HepG2 (cell line): ENCODE measurements around the gene ISOC2. TPM values are rescaled to one million over a fixed set of nuclear protein-coding genes. Genes with fewer than 3 reads are reported as not detected.

Experiments used
- AHR ChIP-seq: IDR thresholded peaks from 2 replicates; pipeline ENCODE4 v1.6.1; 2018; ENCODE audit warnings: missing genetic modification reagents, missing compliant biosample characterization
- ATF4 ChIP-seq, 2 experiments: fragments of 450-650 bp in 1 of 2; sonication (generic) in 1 of 2; formaldehyde crosslinking; IDR thresholded peaks; 2 replicates each; pipeline versions ENCODE4 v1.5.0 to v1.8.0; 2020 to 2022; ENCODE audit warnings: mild to moderate bottlenecking in 1 of 2, missing genetic modification reagents in 1 of 2
- BORCS8-MEF2B ChIP-seq: sonication (generic); formaldehyde crosslinking; IDR thresholded peaks from 2 replicates; pipeline ENCODE4 v1.8.0; 2022; ENCODE audit warnings: mild to moderate bottlenecking, missing genetic modification reagents
- GMEB1 ChIP-seq: sonication (generic); formaldehyde crosslinking; IDR thresholded peaks from 2 replicates; pipeline ENCODE4 v1.5.1; 2020; ENCODE audit warnings: missing genetic modification reagents, mild to moderate bottlenecking, borderline replicate concordance
- KAT8 ChIP-seq: IDR thresholded peaks from 2 replicates; pipeline ENCODE4 v1.6.1; 2016; ENCODE audit warnings: missing genetic modification reagents, missing compliant biosample characterization
- KDM2A ChIP-seq: sonication (generic); formaldehyde crosslinking; IDR thresholded peaks from 2 replicates; pipeline ENCODE4 v1.4.0; 2020; ENCODE audit warnings: low read depth, missing genetic modification reagents, borderline replicate concordance
- MED1 ChIP-seq: sonication (generic); formaldehyde crosslinking; IDR thresholded peaks from 2 replicates; pipeline ENCODE4 v1.4.0; 2020; ENCODE audit warnings: missing genetic modification reagents
- RORA ChIP-seq: sonication (generic); formaldehyde crosslinking; IDR thresholded peaks from 2 replicates; pipeline ENCODE4 v1.5.0; 2020; ENCODE audit warnings: mild to moderate bottlenecking, missing genetic modification reagents, moderate library complexity
- RXRA ChIP-seq: sonication (generic); formaldehyde crosslinking; IDR thresholded peaks from 2 replicates; pipeline ENCODE4 v1.5.1; 2020; ENCODE audit warnings: missing genetic modification reagents
- SMC3 ChIP-seq: IDR thresholded peaks from 2 replicates; pipeline ENCODE4 v1.6.1; 2011; ENCODE audit warnings: low read length, improper control_type of control experiment
- TFE3 ChIP-seq: IDR thresholded peaks from 2 replicates; pipeline ENCODE4 v1.6.1; 2016
- USF2 ChIP-seq, 2 experiments: sonication (generic) in 1 of 2; formaldehyde crosslinking in 1 of 2; IDR thresholded peaks; 2 replicates each; pipeline versions ENCODE4 v1.5.1 to v1.6.1; 2011 to 2020; ENCODE audit warnings: borderline replicate concordance in 1 of 2, low read depth in 1 of 2, low read length in 1 of 2, mild to moderate bottlenecking in 1 of 2, missing genetic modification reagents in 1 of 2, moderate library complexity in 1 of 2
- ZFX ChIP-seq: sonication (generic); formaldehyde crosslinking; IDR thresholded peaks from 2 replicates; pipeline ENCODE4 v1.4.0; 2020; ENCODE audit warnings: mild to moderate bottlenecking, low read depth, missing genetic modification reagents, moderate library complexity
- ZNF205 ChIP-seq: IDR thresholded peaks from 2 replicates; pipeline ENCODE4 v1.6.1; 2018; ENCODE audit warnings: missing biosample characterization, missing genetic modification reagents
- ZNF414 ChIP-seq: sonication (generic); formaldehyde crosslinking; IDR thresholded peaks from 2 replicates; pipeline ENCODE4 v1.5.0; 2020; ENCODE audit warnings: missing genetic modification reagents
- ZNF460 ChIP-seq: sonication (generic); formaldehyde crosslinking; IDR thresholded peaks from 2 replicates; pipeline ENCODE4 v1.5.1; 2020; ENCODE audit warnings: missing genetic modification reagents, mild to moderate bottlenecking, borderline replicate concordance
- ZNF605 ChIP-seq: sonication (generic); formaldehyde crosslinking; IDR thresholded peaks from 2 replicates; pipeline ENCODE4 v1.8.0; 2022; ENCODE audit warnings: mild to moderate bottlenecking, missing genetic modification reagents
- ZNF781 ChIP-seq: sonication (generic); formaldehyde crosslinking; IDR thresholded peaks from 2 replicates; pipeline ENCODE4 v1.5.1; 2020; ENCODE audit warnings: borderline replicate concordance, mild to moderate bottlenecking, missing genetic modification reagents; ENCODE audit errors: not compliant biosample characterization
- ZNF83 ChIP-seq: sonication (generic); formaldehyde crosslinking; IDR thresholded peaks from 2 replicates; pipeline ENCODE4 v1.4.0; 2020; ENCODE audit warnings: missing genetic modification reagents, mild to moderate bottlenecking, borderline replicate concordance
- ZNF878 ChIP-seq: sonication (generic); formaldehyde crosslinking; IDR thresholded peaks from 2 replicates; pipeline ENCODE4 v1.8.1; 2023; ENCODE audit warnings: mild to moderate bottlenecking, missing genetic modification reagents, moderate library complexity
- polyA plus RNA-seq, 8 experiments: library from polyadenylated mRNA; depleted of rRNA in 3 of 8; stranded (reverse) in 7 of 8; unstranded in 1 of 8; fragments of >200 nt; fragmentation: Illumina TruSeq in 4 of 8; extraction: Trizol in 4 of 8; gene quantifications; 2 replicates each; pipeline versions ENCODE4 v1.2.1 to v1.2.3, GENCODE V29; 2011 to 2016; ENCODE audit warnings: low read depth in 4 of 8, missing spikeins in 1 of 8, mixed read lengths in 1 of 8; ENCODE audit not compliant: insufficient read depth in 1 of 8
- total RNA-seq, 5 experiments: library from RNA; depleted of rRNA; stranded (reverse); fragments of >200 nt; fragmentation: Illumina TruSeq; extraction: Trizol; gene quantifications; 2 replicates each; pipeline ENCODE4 v1.2.3, GENCODE V29; 2016; ENCODE audit warnings: low read depth in 1 of 5

Gene ISOC2
- total and polyA plus RNA-seq, 2 of the 13 experiments (the other 11 are each of a cell fraction or from before 2014, with no cell fraction given): 76.8 to 105 TPM

GRCh38 chr19:55503502-55504251 lies 42.2 kb upstream of the ISOC2 start (continued):
- TF ChIP-seq KDM2A (CRISPR knock-in tag) (peak; percentile 71; the same call in 1 of the 2 replicates), RORA (CRISPR knock-in tag) (no peak), TFE3 (peak; percentile 42; the same call in 1 of the 2 replicates), ZNF878 (CRISPR knock-in tag) (no peak), GMEB1 (CRISPR knock-in tag) (peak; percentile 34; the same call in 1 of the 2 replicates), BORCS8-MEF2B (CRISPR knock-in tag) (0 out of 2 replicates have a peak, but pooled peaks have one; percentile 20), ZNF605 (CRISPR knock-in tag) (peak; percentile 22; the same call in 1 of the 2 replicates), ATF4 (CRISPR knock-in tag; IDR thresholded peaks at IDR 0.05) (0 out of 4 replicates have a peak, but pooled peaks of 1 of the 2 experiments have one; percentile 12), ZFX (CRISPR knock-in tag) (peak; percentile 61), ZNF414 (CRISPR knock-in tag) (no peak), KAT8 (CRISPR knock-in tag) (peak; percentile 54), USF2 (IDR thresholded peaks at IDR 0.05; ENCODE audit: low read depth, low read length) (peak; percentile 46; the same call in 1 of the 2 replicates), USF2 (CRISPR knock-in tag; IDR thresholded peaks at IDR 0.05; ENCODE audit: borderline replicate concordance) (peak; percentile 41; the same call in 1 of the 2 replicates), MED1 (CRISPR knock-in tag) (0 out of 2 replicates have a peak, but pooled peaks have one; percentile 8), SMC3 (peak; percentile 36; the same call in 1 of the 2 replicates), AHR (0 out of 2 replicates have a peak, but pooled peaks have one; percentile 52), RXRA (CRISPR knock-in tag) (no peak), ZNF205 (CRISPR knock-in tag) (0 out of 2 replicates have a peak, but pooled peaks have one; percentile 53), ZNF83 (CRISPR knock-in tag) (0 out of 2 replicates have a peak, but pooled peaks have one; percentile 46), ZNF460 (no peak), ZNF781 (CRISPR knock-in tag) (peak; percentile 45)
